ENCODE results near the gene RUNX1.

Gene RUNX1

GRCh38 chr21:34740198-34740597, 308.9 kb downstream of the RUNX1 start:
- no peak for DNase-seq (ENCODE audit: low read depth in 3 of 3)

Data from stimulated activated CD4-positive, alpha-beta T cell treated with anti-CD3 and anti-CD28 coated beads, TNF-alpha, amount 100 ng/mL, for 4 hours (primary cell).